GM12865 (cell line): ENCODE data around the gene LAMC3.

ENCODE experiments used
- DNase-seq: peaks from one replicate; pipeline ENCODE4 v3.0.0; 2010; ENCODE audit warnings: low read depth
- H3K4me3 ChIP-seq: 2 replicates; pipeline ENCODE4 v1.5.1; 2011; ENCODE audit warnings: mild to moderate bottlenecking, low read depth, low read length, control low read depth
- CTCF ChIP-seq: IDR thresholded peaks from 2 replicates; pipeline ENCODE4 v1.5.1; 2011; ENCODE audit warnings: low read length, control low read depth, low read depth, inconsistent platforms; ENCODE audit not compliant: insufficient read depth; ENCODE audit errors: missing control alignments

LAMC3 gene

DNA sequence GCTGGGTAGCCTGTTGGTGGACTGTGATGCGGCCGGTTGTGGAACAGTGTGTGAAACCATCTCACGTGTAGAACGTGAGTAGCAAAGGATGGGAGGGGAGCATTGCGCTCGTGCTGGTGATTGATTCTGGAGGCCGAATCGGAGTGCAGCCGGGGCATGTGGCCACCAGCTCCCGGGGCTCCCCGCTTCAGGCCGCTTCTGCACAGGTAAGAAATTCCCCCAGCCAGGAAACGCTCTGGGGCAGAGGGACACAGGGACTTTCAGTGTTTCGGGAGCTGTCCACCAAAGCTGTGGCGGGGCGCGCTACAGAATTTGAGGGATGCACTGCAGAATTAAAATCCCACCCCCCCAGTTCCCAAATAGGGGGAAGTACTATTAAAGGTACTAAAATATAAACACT, 41.9 kb downstream of the LAMC3 start:
- no peak overlapping the region for H3K4me3 ChIP-seq
- no peak for DNase-seq
- no peak for TF ChIP-seq CTCF

DNA sequence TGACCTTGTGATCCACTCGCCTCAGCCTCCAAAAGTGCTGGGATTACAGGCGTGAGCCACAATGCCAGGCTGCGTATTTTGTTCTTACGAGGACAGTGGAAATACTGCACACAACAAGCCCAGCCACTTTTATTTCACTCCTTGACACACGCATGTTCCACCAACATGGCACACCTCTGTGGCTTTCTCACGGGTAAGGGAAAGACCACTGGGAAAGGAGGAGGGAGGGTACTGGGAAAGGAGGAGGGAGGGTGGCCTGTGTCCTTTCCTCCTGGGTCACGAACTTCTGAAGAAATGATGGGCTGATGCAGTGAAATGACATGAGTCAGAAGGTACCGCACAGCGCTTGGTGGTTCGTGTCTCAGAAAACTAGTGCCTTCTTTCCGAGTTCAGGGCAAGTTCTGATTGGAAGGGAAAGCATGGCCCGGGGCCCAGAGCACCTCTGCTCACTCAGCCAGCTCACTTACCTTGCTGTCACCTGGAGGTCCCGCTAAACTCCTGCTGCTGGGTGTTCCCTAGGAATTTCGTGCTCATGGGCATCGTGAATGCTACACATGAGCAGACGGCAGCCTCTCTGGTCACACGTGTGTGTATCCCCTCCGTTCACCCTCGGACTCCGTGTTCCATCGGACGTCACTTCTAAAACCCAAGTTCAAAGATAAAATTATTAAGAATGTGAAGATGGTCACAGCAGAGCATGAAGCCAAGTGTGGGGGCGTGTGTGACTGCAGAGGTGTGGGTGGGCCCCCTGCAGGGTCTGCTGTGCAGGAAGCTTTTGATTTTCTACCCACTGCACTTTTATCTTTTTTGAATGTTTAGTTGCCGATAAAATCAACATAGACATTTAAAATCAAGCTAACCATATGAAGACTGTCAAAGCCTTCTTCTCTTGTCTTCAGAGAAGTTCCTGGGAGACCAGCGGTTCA, 42.9 kb downstream of the LAMC3 start:
- TF ChIP-seq CTCF: no peak
- DNase-seq: no peak
- no peak overlapping the region for H3K4me3 ChIP-seq

DNA sequence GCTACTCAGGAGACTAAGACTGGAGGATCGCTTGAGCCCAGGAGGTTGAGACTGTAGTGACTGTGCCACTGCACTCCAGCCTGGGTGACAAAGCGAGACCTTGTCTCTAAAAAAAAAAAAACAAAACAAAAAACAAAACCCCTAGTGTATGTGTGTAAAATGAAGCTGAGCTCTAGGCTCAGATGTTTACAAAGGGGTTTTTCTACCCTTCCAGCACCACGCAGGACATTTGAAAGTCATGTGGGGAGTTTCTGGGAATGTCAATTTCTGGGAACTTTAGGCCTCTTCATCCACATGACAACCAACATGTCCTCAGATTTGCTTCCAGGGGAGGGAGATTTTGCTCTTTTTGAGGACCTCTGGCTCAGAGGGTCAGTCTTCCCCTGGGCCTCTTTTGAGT, 44.9 kb downstream of the LAMC3 start:
- no peak for DNase-seq
- H3K4me3 ChIP-seq: no peak overlapping the region
- TF ChIP-seq CTCF: no peak

DNA sequence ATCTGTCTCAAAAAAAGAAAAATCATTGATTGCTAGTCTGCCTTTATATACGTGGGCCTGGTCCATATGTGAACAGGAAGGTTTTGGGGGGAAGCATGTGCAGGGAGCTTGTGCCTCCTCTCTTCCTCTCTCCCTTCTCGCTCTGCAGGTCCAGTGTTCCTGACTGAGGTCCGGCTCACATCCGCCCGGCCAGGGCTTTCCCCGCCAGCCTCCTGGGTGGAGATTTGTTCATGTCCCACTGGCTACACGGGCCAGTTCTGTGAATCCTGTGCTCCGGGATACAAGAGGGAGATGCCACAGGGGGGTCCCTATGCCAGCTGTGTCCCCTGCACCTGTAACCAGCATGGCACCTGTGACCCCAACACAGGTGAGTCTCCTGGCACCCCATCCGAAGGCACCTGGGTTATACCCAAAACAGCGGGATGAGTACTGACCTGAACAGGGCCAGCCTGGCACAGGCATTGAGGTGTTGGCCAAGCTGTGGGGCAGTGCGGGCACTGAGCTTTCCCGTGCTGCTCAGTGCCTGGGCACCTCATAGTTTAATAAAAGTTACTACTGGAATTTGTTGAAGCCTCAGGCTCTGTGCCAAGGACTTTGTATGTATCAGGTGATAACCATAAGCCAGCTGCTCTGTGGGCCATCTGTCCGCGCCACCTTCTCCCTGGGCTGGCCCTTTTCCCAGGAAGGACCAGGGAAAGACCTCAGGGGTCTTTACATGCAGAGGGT, 48.0 kb downstream of the LAMC3 start:
- no peak for TF ChIP-seq CTCF
- no peak for DNase-seq
- H3K4me3 ChIP-seq: no peak overlapping the region

GRCh38 chr9:131060900-131061630, 52.1 kb downstream of the LAMC3 start:
- TF ChIP-seq CTCF: no peak
- H3K4me3 ChIP-seq: no peak overlapping the region
- no peak for DNase-seq

- no peak for DNase-seq
- TF ChIP-seq CTCF: no peak
- no peak overlapping the region for H3K4me3 ChIP-seq
Measured at GRCh38 chr9:131062969-131063368, 54.0 kb downstream of the LAMC3 start.
